Ovary (tissue), 9 donors: ENCODE data around the gene IL1RAPL1. TPM values are rescaled to one million over a fixed set of nuclear protein-coding genes. Genes with fewer than 3 reads are reported as not detected.

ENCODE experiments used
- DNase-seq, 5 donors: peaks; one replicate each; pipeline ENCODE4 v3.0.0-alpha.2; 2019 to 2020
- H3K27ac ChIP-seq, 2 donors: fragments of 200-600 bp; one replicate each; pipeline versions ENCODE4 v1.5.1 to v1.8.0; 2019 to 2022
- H3K27me3 ChIP-seq: fragments of 200-600 bp; one replicate; pipeline ENCODE4 v1.8.0; 2022
- H3K36me3 ChIP-seq: fragments of 200-600 bp; sonication (generic); one replicate; pipeline ENCODE4 v1.5.1; 2019
- H3K4me1 ChIP-seq: one replicate; pipeline ENCODE4 v1.8.1; 2013; ENCODE audit warnings: mild to moderate bottlenecking, moderate library complexity; ENCODE audit not compliant: insufficient read depth
- H3K4me3 ChIP-seq: fragments of 200-600 bp; sonication (generic); one replicate; pipeline ENCODE4 v1.5.1; 2017
- H3K9me3 ChIP-seq, 2 donors: fragments of 200-600 bp in 1 of 2; sonication (generic) in 1 of 2; one replicate each; pipeline versions ENCODE4 v1.5.1 to v1.8.1; 2013 to 2019; ENCODE audit warnings: mild to moderate bottlenecking in 1 of 2, moderate library complexity in 1 of 2
- EP300 ChIP-seq: sonication (generic); formaldehyde crosslinking; IDR thresholded peaks from one replicate; pipeline ENCODE4 v1.6.1; 2017; ENCODE audit warnings: antibody characterized with exemption
- POLR2A ChIP-seq: fragments of 450-650 bp; IDR thresholded peaks from one replicate; pipeline ENCODE4 v1.6.1; 2017; ENCODE audit warnings: antibody characterized with exemption, mild to moderate bottlenecking, moderate library complexity
- WGBS, 3 donors: extraction: QIAGEN DNeasy Blood & Tissue Kit in 1 of 3; methylation state at CpG; one replicate each; pipeline versions ENCODE4 v1.1.5 to v1.1.7; 2013 to 2017; 5-methylcytosine and 5-hydroxymethylcytosine counted together
- intact Hi-C, 4 donors: fragments of 100-400 bp; cut with DNase I; formaldehyde crosslinking; loops; one replicate each; pipeline versions ENCODE4 v1.11.0 to v1.15.1; 2022 to 2023
- polyA plus RNA-seq, 2 donors: library from polyadenylated mRNA; stranded (reverse); fragments of 200-250 nt in 1 of 2; fragments of 350-450 nt in 1 of 2; fragmentation: Illumina TruSeq in 1 of 2; extraction: RNeasy Lipid Tissue Mini Kit (QIAGEN cat#74804) in 1 of 2; gene quantifications; one replicate each; pipeline ENCODE4 v1.2.3, GENCODE V29; 2013 to 2014
- total RNA-seq, 7 donors: library from RNA; depleted of rRNA in 2 of 7; stranded (reverse); fragments of >200 nt in 2 of 7; fragmentation: NEBNext Ultra II Directional in 3 of 7; extraction: Animal tissue kit (Norgen Biotek cat#: 25700) in 3 of 7; gene quantifications; one replicate each; pipeline versions ENCODE4 v1.1.0 to v1.2.4, GENCODE V29; 2016 to 2023
- TF ChIP-seq, protein P1 (sequence below), 3 donors: fragments of 450-650 bp in 2 of 3; fragments of 200-600 bp in 1 of 3; IDR thresholded peaks; one replicate each; pipeline versions ENCODE4 v1.5.1 to v1.8.0; 2016 to 2022; ENCODE audit warnings: antibody characterized with exemption in 3 of 3, mild to moderate bottlenecking in 1 of 3
- donor health status: DM: no; HTN: no; CAD: no; lungs with moderate emphysema.
- donor health status: DM: no; HTN: no; CAD: no.
- donor health status: Bipolar disorder and iron deficiency.
- donor health status: DM: yes; HTN: yes; CAD: no.
- donor health status: DM: no; HTN: no; CAD: no.
- donor health status: DM: yes; HTN: yes; CAD: no.

IL1RAPL1 gene
- total and polyA plus RNA-seq, 9 donors, result 0.23 to 1.3 (median 0.61) TPM

DNA sequence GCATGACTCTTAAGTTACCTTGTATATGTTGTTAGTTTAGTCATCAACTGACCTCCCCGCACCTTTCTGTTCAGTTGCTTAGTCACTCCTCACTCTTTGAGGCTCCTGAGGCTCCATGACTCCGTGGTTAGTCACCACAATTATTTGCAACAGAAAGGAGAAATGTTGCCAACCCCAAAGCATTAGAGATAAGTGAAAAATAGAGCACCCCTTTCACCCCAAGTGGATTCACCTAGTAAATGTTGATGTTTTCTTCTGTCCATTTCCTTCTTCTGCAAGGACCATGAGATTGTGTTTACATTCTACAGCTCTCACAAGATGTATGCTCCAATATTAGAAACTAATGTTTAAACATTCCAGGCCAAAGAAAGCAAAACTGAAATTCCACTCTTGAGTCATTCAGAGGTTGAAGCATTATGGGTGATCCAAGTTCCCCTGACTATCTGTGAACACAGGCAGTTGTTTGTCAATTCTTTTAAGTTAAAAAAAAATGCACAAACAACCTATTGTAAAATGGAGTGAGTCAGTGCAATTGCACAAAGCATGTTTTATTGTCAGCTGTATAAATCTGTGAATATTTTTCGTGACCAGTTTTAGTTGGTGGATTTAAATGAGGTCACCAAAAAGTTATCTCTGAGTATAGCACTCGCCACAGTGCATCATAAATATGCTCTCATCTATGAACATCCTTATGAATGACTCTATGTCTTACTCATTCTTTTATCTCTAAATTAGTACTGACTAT, 1075.7 kb downstream of the IL1RAPL1 start:
- Histone ChIP-seq H3K36me3 (no peaks in the 10 kb centered on the region), H3K4me3 (no peak overlapping the region), H3K27ac (no peak overlapping the region), H3K9me3 (no peaks in the 10 kb centered on the region), H3K27me3 (no peaks in the 10 kb centered on the region), H3K4me1 (no peaks in the 10 kb centered on the region)
- TF ChIP-seq EP300, result no peak
- TF ChIP-seq, protein P1, sequence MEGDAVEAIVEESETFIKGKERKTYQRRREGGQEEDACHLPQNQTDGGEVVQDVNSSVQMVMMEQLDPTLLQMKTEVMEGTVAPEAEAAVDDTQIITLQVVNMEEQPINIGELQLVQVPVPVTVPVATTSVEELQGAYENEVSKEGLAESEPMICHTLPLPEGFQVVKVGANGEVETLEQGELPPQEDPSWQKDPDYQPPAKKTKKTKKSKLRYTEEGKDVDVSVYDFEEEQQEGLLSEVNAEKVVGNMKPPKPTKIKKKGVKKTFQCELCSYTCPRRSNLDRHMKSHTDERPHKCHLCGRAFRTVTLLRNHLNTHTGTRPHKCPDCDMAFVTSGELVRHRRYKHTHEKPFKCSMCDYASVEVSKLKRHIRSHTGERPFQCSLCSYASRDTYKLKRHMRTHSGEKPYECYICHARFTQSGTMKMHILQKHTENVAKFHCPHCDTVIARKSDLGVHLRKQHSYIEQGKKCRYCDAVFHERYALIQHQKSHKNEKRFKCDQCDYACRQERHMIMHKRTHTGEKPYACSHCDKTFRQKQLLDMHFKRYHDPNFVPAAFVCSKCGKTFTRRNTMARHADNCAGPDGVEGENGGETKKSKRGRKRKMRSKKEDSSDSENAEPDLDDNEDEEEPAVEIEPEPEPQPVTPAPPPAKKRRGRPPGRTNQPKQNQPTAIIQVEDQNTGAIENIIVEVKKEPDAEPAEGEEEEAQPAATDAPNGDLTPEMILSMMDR (IDR thresholded peaks at IDR 0.05), result no peak
- no peak for TF ChIP-seq POLR2A
- intact Hi-C loops, result no loop called here
- 12 to 20% (median 17%) methylated on average over 4 of the region's 4 CpGs for WGBS, 3 donors
- DNase-seq, result no peak

DNA sequence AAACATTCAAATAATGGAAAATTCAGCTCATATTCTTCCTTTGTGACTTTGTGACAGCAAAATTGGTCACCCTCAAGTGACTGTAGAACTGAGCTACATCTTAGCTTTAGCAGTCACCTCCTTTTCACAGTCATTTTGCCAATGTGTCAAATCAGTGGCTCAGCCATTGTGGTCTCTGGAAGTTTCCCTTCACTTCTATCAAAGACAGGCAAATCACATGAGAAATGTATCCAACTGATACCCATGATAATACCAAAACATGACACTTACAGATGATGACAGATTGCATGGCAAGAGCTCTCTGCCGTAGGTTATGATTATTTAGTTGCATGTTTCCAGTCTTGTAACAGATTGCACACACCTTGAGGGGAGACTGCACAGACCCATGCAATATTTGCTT, 1078.3 kb downstream of the IL1RAPL1 start:
- intact Hi-C loops, result no loop called here
- Histone ChIP-seq H3K27me3 (no peaks in the 10 kb centered on the region), H3K36me3 (no peaks in the 10 kb centered on the region), H3K4me3 (no peak overlapping the region), H3K27ac (no peak overlapping the region), H3K9me3 (no peaks in the 10 kb centered on the region), H3K4me1 (no peaks in the 10 kb centered on the region)
- DNase-seq, result no peak
- TF ChIP-seq, protein P1 (IDR thresholded peaks at IDR 0.05), result no peak
- TF ChIP-seq POLR2A (no peak), EP300 (no peak)
- WGBS, 3 donors, result 83 to 91% (median 90%) methylated on average over 1 of the region's 1 CpG

DNA sequence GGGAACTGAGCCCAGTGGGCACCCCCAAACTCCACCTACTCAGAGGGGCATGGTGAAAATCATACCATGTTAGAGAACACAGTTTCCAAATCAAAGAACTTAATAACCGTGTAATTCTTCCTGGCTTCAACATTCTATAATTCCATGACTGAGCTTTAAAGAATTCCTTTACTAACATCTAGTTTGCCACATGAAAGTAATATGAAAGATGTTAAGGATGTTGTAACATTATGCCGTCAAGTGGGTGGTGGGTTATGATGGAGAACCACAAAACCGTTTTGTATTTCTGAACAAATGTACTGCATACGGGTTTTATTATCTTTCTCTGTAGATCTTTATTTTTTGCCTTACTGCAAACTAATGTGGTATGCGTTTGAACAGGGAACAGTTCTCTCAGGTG, 1079.1 kb downstream of the IL1RAPL1 start:
- no peaks in the 10 kb centered on the region for H3K9me3 ChIP-seq
- no peaks in the 10 kb centered on the region for H3K27me3 ChIP-seq
- no peaks in the 10 kb centered on the region for H3K36me3 ChIP-seq
- no peak overlapping the region for H3K27ac ChIP-seq
- WGBS, 3 donors, result 75 to 83% (median 80%) methylated on average over 5 of the region's 5 CpGs
- no peak overlapping the region for H3K4me3 ChIP-seq
- no peak for TF ChIP-seq EP300
- TF ChIP-seq POLR2A, result no peak
- TF ChIP-seq, protein P1 (IDR thresholded peaks at IDR 0.05), result no peak
- no peaks in the 10 kb centered on the region for H3K4me1 ChIP-seq
- DNase-seq, result no peak
- intact Hi-C loops, result no loop called here

DNA sequence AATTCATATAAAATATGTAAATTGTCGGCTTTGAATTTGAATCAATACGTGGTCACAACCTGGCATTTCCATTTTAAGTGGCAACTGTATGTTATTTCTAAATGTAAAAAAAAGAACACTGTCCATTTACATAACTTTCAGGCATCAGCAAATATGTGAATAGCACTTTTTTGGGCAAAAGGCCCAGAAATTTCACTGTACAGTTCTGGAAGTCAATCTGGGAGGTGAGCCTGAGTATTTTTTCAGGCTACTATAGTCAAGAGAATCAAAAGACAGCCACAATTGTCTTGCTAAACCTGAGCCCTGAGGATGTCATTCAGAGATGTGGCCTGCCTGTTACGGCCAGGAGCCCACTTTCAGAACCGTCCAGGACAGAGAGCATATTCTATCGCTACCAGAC, 1084.2 kb downstream of the IL1RAPL1 start:
- no peak for DNase-seq
- Histone ChIP-seq H3K36me3 (no peaks in the 10 kb centered on the region), H3K9me3 (no peaks in the 10 kb centered on the region), H3K4me1 (no peaks in the 10 kb centered on the region), H3K27me3 (no peaks in the 10 kb centered on the region), H3K4me3 (no peak overlapping the region), H3K27ac (no peak overlapping the region)
- 74 to 85% (median 74%) methylated on average over 5 of the region's 5 CpGs for WGBS, 3 donors
- intact Hi-C loops, result no loop called here
- TF ChIP-seq, protein P1 (IDR thresholded peaks at IDR 0.05), result no peak
- TF ChIP-seq EP300 (no peak), POLR2A (no peak)
